Measurements from ENCODE around the gene NUDT16. TPM values are rescaled to one million over a fixed set of nuclear protein-coding genes. Genes with fewer than 3 reads are reported as not detected.
"Not testable (repeated sequence)": the region's sequence is repeated elsewhere in the genome, so short reads cannot be mapped to it uniquely, and the experiment has no call there.

NUDT16 gene
- total and polyA plus RNA-seq, 2 donors (not counting 1 experiment from before 2014, with no cell fraction given) = 5.1 to 19.1 TPM

- H3K27me3 Mint-ChIP-seq = peaks cover 26% of the 10 kb centered on the region
- POLR2A ChIA-PET = no interaction called here
- WGBS (ENCODE audit: insufficient coverage) = 100% methylated on average over 2 of the region's 4 CpGs
Observed at GRCh38 chr3:131360191-131360755, 21.3 kb upstream of the NUDT16 start.

GRCh38 chr3:131361066-131361463, 20.5 kb upstream of the NUDT16 start:
- H3K79me2 ChIP-seq (ENCODE audit: control insufficient read depth, insufficient read depth, low read length); CTCF ChIA-PET; H4K20me1 ChIP-seq (ENCODE audit: control insufficient read depth, insufficient read depth, low read length, poor library complexity, severe bottlenecking); intact Hi-C loops (cut with micrococcal nuclease); H3K27ac Mint-ChIP-seq; H3K27ac ChIP-seq (ENCODE audit: low read length in 2 of 2); H3K36me3 ChIP-seq (replicated peaks in 1 of 2; ENCODE audit: control extremely low read depth in 1 of 2, control insufficient read depth in 1 of 2, extremely low read depth in 1 of 2, insufficient read depth in 2 of 2, low read length in 1 of 2); DNase-seq; ATAC-seq (ENCODE audit: low read depth); H3K4me1 ChIP-seq (ENCODE audit: control insufficient read depth in 2 of 2, insufficient read depth in 2 of 2, low read length in 2 of 2); H3K9me3 Mint-ChIP-seq (ENCODE audit: insufficient read depth); POLR2A ChIA-PET; H3K9ac ChIP-seq (ENCODE audit: low read length); H3K9me3 ChIP-seq (ENCODE audit: control extremely low read depth in 1 of 3, control insufficient read depth in 2 of 3, insufficient read depth in 1 of 3, low read length in 2 of 3): not testable (repeated sequence)
- peaks cover 33% of the 10 kb centered on the region for H3K27me3 Mint-ChIP-seq
- peak overlapping the region; percentile 69 for H3K4me2 ChIP-seq (replicated peaks; ENCODE audit: low read depth, low read length, poor library complexity, severe bottlenecking)
- H3K4me1 Mint-ChIP-seq = peaks cover 15% of the 10 kb centered on the region
- WGBS (ENCODE audit: insufficient coverage) = 49% methylated on average over 7 of the region's 7 CpGs
- H2AFZ ChIP-seq (ENCODE audit: insufficient read depth, low read depth, low read length, poor library complexity, severe bottlenecking) = peak overlapping the region; percentile 66
- peak overlapping the region; percentile 90 for H3K4me3 Mint-ChIP-seq
- H3K27me3 ChIP-seq (replicated peaks in 1 of 4; ENCODE audit: control extremely low read depth in 1 of 4, control insufficient read depth in 3 of 4, insufficient read depth in 4 of 4, low read length in 3 of 4) = peaks cover 0 to 17% (median 7%) of the 10 kb centered on the region in 4 experiments
- peak overlapping the region in 4 of 5 experiments; percentile 50 to 57 (median 54) for H3K4me3 ChIP-seq (ENCODE audit: control extremely low read depth in 1 of 5, extremely low read depth in 1 of 5, insufficient read depth in 1 of 5, low read depth in 2 of 5, low read length in 4 of 5)

More at GRCh38 chr3:131360191-131360755, 21.3 kb upstream of the NUDT16 start:
- ATAC-seq (ENCODE audit: low read depth) = no peak
- CTCF ChIA-PET = no interaction called here
- Mint-ChIP-seq H3K4me1 (peaks cover 15% of the 10 kb centered on the region), H3K9me3 (ENCODE audit: insufficient read depth) (peaks cover under 1% of the 10 kb centered on the region), H3K27ac (no peak overlapping the region), H3K4me3 (no peak overlapping the region)
- TF ChIP-seq EZH2 (IDR thresholded peaks at IDR 0.05; ENCODE audit: borderline replicate concordance, insufficient read depth, low read depth, low read length, poor library complexity, severe bottlenecking) (no peak), CTCF (IDR thresholded peaks at IDR 0.05) (no peak)
- Histone ChIP-seq H3K27ac (ENCODE audit: low read length in 2 of 2) (no peak overlapping the region), H2AFZ (ENCODE audit: insufficient read depth, low read depth, low read length, poor library complexity, severe bottlenecking) (no peak overlapping the region), H3K79me2 (ENCODE audit: control insufficient read depth, insufficient read depth, low read length) (no peaks in the 10 kb centered on the region), H3K4me3 (ENCODE audit: control extremely low read depth in 1 of 5, extremely low read depth in 1 of 5, insufficient read depth in 1 of 5, low read depth in 2 of 5, low read length in 4 of 5) (no peak overlapping the region), H3K4me1 (ENCODE audit: control insufficient read depth in 2 of 2, insufficient read depth in 2 of 2, low read length in 2 of 2) (peaks cover 0 to 5% of the 10 kb centered on the region in 2 donors), H3K36me3 (replicated peaks in 1 of 2; ENCODE audit: control extremely low read depth in 1 of 2, control insufficient read depth in 1 of 2, extremely low read depth in 1 of 2, insufficient read depth in 2 of 2, low read length in 1 of 2) (no peaks in the 10 kb centered on the region), H4K20me1 (ENCODE audit: control insufficient read depth, insufficient read depth, low read length, poor library complexity, severe bottlenecking) (no peaks in the 10 kb centered on the region), H3K4me2 (replicated peaks; ENCODE audit: low read depth, low read length, poor library complexity, severe bottlenecking) (no peak overlapping the region), H3K9me3 (ENCODE audit: control extremely low read depth in 1 of 3, control insufficient read depth in 2 of 3, insufficient read depth in 1 of 3, low read length in 2 of 3) (peaks cover 0 to 3% (median 0%) of the 10 kb centered on the region in 3 donors), H3K27me3 (replicated peaks in 1 of 4; ENCODE audit: control extremely low read depth in 1 of 4, control insufficient read depth in 3 of 4, insufficient read depth in 4 of 4, low read length in 3 of 4) (peaks cover 0 to 17% (median 7%) of the 10 kb centered on the region in 4 experiments), H3K9ac (ENCODE audit: low read length) (no peak overlapping the region)
- intact Hi-C loops (cut with micrococcal nuclease) = no loop called here
- no peak for DNase-seq

All from B cell (primary cell).